Measurements from ENCODE around the gene LRRC26. TPM values are rescaled to one million over a fixed set of nuclear protein-coding genes. Genes with fewer than 3 reads are reported as not detected.

LRRC26 gene
- total RNA-seq, 1 experiment from 2014 or later = 2.1 TPM

- TF ChIP-seq, protein P1, sequence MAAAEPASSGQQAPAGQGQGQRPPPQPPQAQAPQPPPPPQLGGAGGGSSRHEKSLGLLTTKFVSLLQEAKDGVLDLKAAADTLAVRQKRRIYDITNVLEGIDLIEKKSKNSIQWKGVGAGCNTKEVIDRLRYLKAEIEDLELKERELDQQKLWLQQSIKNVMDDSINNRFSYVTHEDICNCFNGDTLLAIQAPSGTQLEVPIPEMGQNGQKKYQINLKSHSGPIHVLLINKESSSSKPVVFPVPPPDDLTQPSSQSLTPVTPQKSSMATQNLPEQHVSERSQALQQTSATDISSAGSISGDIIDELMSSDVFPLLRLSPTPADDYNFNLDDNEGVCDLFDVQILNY (CRISPR knock-in tag; IDR thresholded peaks at IDR 0.05) = peak; percentile 98
- TF ChIP-seq ZNF219 (CRISPR knock-in tag; IDR thresholded peaks at IDR 0.05; ENCODE audit: borderline replicate concordance) (peak; percentile 49; the same call in 1 of the 2 replicates), TP53 (CRISPR knock-in tag; IDR thresholded peaks at IDR 0.05) (peak; percentile 69; the same call in 1 of the 2 replicates), PRRX2 (CRISPR knock-in tag; IDR thresholded peaks at IDR 0.05) (no peak), ESRRA (CRISPR knock-in tag; IDR thresholded peaks at IDR 0.05; ENCODE audit: borderline replicate concordance) (0 out of 2 replicates have a peak, but pooled peaks have one; percentile 70), IRF2 (CRISPR knock-in tag; IDR thresholded peaks at IDR 0.05; ENCODE audit: borderline replicate concordance, low read depth) (0 out of 2 replicates have a peak, but pooled peaks have one; percentile 44), RORB (CRISPR knock-in tag; IDR thresholded peaks at IDR 0.05) (no peak), ZNF263 (CRISPR knock-in tag; IDR thresholded peaks at IDR 0.05; ENCODE audit: low read depth) (no peak), TCF7 (CRISPR knock-in tag; IDR thresholded peaks at IDR 0.05; ENCODE audit: low read depth) (no peak), ARID4B (CRISPR knock-in tag; IDR thresholded peaks at IDR 0.05; ENCODE audit: borderline replicate concordance) (peak; percentile 90; the same call in 1 of the 2 replicates), NFATC4 (CRISPR knock-in tag; IDR thresholded peaks at IDR 0.05) (no peak), ZNF121 (CRISPR knock-in tag; IDR thresholded peaks at IDR 0.05) (no peak; the same call in 1 of the 2 replicates), TEAD1 (CRISPR knock-in tag; IDR thresholded peaks at IDR 0.05) (peak; percentile 93), MAX (CRISPR knock-in tag; IDR thresholded peaks at IDR 0.05) (peak; percentile 87; the same call in 1 of the 2 replicates), USF2 (CRISPR knock-in tag; IDR thresholded peaks at IDR 0.05) (peak; percentile 48; the same call in 1 of the 2 replicates), ATF2 (CRISPR knock-in tag; IDR thresholded peaks at IDR 0.05; ENCODE audit: borderline replicate concordance, low read depth) (no peak), NFE2L1 (CRISPR knock-in tag; IDR thresholded peaks at IDR 0.05) (peak; percentile 79; the same call in 1 of the 2 replicates), ZNF532 (CRISPR knock-in tag; IDR thresholded peaks at IDR 0.05; ENCODE audit: borderline replicate concordance) (no peak)
- TF ChIP-seq, protein P2, sequence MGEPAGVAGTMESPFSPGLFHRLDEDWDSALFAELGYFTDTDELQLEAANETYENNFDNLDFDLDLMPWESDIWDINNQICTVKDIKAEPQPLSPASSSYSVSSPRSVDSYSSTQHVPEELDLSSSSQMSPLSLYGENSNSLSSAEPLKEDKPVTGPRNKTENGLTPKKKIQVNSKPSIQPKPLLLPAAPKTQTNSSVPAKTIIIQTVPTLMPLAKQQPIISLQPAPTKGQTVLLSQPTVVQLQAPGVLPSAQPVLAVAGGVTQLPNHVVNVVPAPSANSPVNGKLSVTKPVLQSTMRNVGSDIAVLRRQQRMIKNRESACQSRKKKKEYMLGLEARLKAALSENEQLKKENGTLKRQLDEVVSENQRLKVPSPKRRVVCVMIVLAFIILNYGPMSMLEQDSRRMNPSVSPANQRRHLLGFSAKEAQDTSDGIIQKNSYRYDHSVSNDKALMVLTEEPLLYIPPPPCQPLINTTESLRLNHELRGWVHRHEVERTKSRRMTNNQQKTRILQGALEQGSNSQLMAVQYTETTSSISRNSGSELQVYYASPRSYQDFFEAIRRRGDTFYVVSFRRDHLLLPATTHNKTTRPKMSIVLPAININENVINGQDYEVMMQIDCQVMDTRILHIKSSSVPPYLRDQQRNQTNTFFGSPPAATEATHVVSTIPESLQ (CRISPR knock-in tag; IDR thresholded peaks at IDR 0.05) = no peak
- TF ChIP-seq, protein P3, sequence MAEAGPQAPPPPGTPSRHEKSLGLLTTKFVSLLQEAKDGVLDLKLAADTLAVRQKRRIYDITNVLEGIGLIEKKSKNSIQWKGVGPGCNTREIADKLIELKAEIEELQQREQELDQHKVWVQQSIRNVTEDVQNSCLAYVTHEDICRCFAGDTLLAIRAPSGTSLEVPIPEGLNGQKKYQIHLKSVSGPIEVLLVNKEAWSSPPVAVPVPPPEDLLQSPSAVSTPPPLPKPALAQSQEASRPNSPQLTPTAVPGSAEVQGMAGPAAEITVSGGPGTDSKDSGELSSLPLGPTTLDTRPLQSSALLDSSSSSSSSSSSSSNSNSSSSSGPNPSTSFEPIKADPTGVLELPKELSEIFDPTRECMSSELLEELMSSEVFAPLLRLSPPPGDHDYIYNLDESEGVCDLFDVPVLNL (CRISPR knock-in tag; IDR thresholded peaks at IDR 0.05; ENCODE audit: borderline replicate concordance, low read depth) = no peak; the same call in 1 of the 2 replicates
Measured at GRCh38 chr9:137168904-137169856, 671 bp downstream of the LRRC26 start (continued).
